ENCODE measurements around the gene TMPRSS9.

GRCh38 chr19:2319551-2319950, 40.5 kb upstream of the TMPRSS9 start:
- TF ChIP-seq, protein P1, sequence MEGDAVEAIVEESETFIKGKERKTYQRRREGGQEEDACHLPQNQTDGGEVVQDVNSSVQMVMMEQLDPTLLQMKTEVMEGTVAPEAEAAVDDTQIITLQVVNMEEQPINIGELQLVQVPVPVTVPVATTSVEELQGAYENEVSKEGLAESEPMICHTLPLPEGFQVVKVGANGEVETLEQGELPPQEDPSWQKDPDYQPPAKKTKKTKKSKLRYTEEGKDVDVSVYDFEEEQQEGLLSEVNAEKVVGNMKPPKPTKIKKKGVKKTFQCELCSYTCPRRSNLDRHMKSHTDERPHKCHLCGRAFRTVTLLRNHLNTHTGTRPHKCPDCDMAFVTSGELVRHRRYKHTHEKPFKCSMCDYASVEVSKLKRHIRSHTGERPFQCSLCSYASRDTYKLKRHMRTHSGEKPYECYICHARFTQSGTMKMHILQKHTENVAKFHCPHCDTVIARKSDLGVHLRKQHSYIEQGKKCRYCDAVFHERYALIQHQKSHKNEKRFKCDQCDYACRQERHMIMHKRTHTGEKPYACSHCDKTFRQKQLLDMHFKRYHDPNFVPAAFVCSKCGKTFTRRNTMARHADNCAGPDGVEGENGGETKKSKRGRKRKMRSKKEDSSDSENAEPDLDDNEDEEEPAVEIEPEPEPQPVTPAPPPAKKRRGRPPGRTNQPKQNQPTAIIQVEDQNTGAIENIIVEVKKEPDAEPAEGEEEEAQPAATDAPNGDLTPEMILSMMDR (IDR thresholded peaks at IDR 0.05) = no peak
- TF ChIP-seq POLR2AphosphoS5 (IDR thresholded peaks at IDR 0.05; ENCODE audit: low read depth, low read length) (no peak), TCF7L2 (IDR thresholded peaks at IDR 0.05; ENCODE audit: low read depth, low read length) (no peak)
- TF ChIP-seq, protein P2, sequence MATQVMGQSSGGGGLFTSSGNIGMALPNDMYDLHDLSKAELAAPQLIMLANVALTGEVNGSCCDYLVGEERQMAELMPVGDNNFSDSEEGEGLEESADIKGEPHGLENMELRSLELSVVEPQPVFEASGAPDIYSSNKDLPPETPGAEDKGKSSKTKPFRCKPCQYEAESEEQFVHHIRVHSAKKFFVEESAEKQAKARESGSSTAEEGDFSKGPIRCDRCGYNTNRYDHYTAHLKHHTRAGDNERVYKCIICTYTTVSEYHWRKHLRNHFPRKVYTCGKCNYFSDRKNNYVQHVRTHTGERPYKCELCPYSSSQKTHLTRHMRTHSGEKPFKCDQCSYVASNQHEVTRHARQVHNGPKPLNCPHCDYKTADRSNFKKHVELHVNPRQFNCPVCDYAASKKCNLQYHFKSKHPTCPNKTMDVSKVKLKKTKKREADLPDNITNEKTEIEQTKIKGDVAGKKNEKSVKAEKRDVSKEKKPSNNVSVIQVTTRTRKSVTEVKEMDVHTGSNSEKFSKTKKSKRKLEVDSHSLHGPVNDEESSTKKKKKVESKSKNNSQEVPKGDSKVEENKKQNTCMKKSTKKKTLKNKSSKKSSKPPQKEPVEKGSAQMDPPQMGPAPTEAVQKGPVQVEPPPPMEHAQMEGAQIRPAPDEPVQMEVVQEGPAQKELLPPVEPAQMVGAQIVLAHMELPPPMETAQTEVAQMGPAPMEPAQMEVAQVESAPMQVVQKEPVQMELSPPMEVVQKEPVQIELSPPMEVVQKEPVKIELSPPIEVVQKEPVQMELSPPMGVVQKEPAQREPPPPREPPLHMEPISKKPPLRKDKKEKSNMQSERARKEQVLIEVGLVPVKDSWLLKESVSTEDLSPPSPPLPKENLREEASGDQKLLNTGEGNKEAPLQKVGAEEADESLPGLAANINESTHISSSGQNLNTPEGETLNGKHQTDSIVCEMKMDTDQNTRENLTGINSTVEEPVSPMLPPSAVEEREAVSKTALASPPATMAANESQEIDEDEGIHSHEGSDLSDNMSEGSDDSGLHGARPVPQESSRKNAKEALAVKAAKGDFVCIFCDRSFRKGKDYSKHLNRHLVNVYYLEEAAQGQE (IDR thresholded peaks at IDR 0.05; ENCODE audit: insufficient read depth in 1 of 2, low read depth in 2 of 2, low read length in 1 of 2) = no peak
